ENCODE measurements around the gene ENPP1.

- TF ChIP-seq FOXM1 (IDR thresholded peaks at IDR 0.05; ENCODE audit: low read depth): no peak
- TF ChIP-seq FOXM1 (CRISPR knock-in tag; IDR thresholded peaks at IDR 0.05; ENCODE audit: low read depth): no peak
- no peak for TF ChIP-seq PCBP2 (IDR thresholded peaks at IDR 0.05; ENCODE audit: low read depth, low read length, poor library complexity, severe bottlenecking)
Observed at GRCh38 chr6:131937703-131938631, 130.1 kb downstream of the ENPP1 start.

All from K562 (cell line).